GM23338 (cell line): ENCODE results near the gene NET1. TPM values are rescaled to one million over a fixed set of nuclear protein-coding genes. Genes with fewer than 3 reads are reported as not detected.

Experiments used
- ATAC-seq: fragments of 200-7000 bp; cut with Tn5 transposase; 3 replicates; pipeline ENCODE4 v1.9.1; 2020
- DNase-seq: peaks from one replicate; pipeline ENCODE4 v3.0.0-alpha.2; 2015; ENCODE audit warnings: low spot score
- H2AFZ ChIP-seq: fragments of 200-600 bp; sonication (generic); 2 replicates; pipeline ENCODE4 v1.8.0; 2016; ENCODE audit warnings: antibody characterized with exemption, mild to moderate bottlenecking, moderate library complexity
- H3F3A ChIP-seq: fragments of 200-600 bp; sonication (generic); replicated peaks from 2 replicates; pipeline ENCODE4 v1.8.0; 2017; ENCODE audit warnings: antibody characterized with exemption, mixed run types, low read depth
- H3K27ac ChIP-seq: fragments of 200-600 bp; sonication (generic); 2 replicates; pipeline ENCODE4 v1.6.1; 2016; ENCODE audit warnings: low read depth
- H3K27me3 ChIP-seq: fragments of 200-600 bp; sonication (generic); 2 replicates; pipeline ENCODE4 v1.8.0; 2016; ENCODE audit warnings: mild to moderate bottlenecking, mixed run types, moderate library complexity; ENCODE audit not compliant: insufficient read depth
- H3K36me3 ChIP-seq: fragments of 200-600 bp; sonication (generic); 2 replicates; pipeline ENCODE4 v1.8.0; 2016; ENCODE audit warnings: mild to moderate bottlenecking; ENCODE audit not compliant: insufficient read depth
- H3K4me1 ChIP-seq: fragments of 200-600 bp; sonication (generic); 2 replicates; pipeline ENCODE4 v1.8.0; 2016; ENCODE audit warnings: mild to moderate bottlenecking, moderate library complexity; ENCODE audit not compliant: insufficient read depth
- H3K4me2 ChIP-seq: fragments of 200-600 bp; sonication (generic); 2 replicates; pipeline ENCODE4 v1.7.1; 2017; ENCODE audit warnings: mixed run types
- H3K4me3 ChIP-seq: fragments of 200-600 bp; sonication (generic); 2 replicates; pipeline ENCODE4 v1.6.1; 2016; ENCODE audit warnings: mixed run types
- H3K79me2 ChIP-seq: fragments of 200-600 bp; sonication (generic); replicated peaks from 2 replicates; pipeline ENCODE4 v1.8.0; 2017; ENCODE audit warnings: mild to moderate bottlenecking; ENCODE audit not compliant: insufficient read depth
- H3K9me2 ChIP-seq: fragments of 200-600 bp; sonication (generic); 2 replicates; pipeline ENCODE4 v1.8.0; 2017; ENCODE audit not compliant: insufficient read depth
- H4K20me1 ChIP-seq: fragments of 200-600 bp; sonication (generic); replicated peaks from 2 replicates; pipeline ENCODE4 v1.8.0; 2017; ENCODE audit warnings: mild to moderate bottlenecking; ENCODE audit not compliant: insufficient read depth
- H3K27ac Mint-ChIP-seq: 2 replicates; pipeline ENCODE4 v1.8.0; 2020; ENCODE audit warnings: inconsistent platforms, mild to moderate bottlenecking, moderate library complexity, mixed read lengths
- H3K27me3 Mint-ChIP-seq: 3 replicates; pipeline ENCODE4 v1.8.0; 2022; ENCODE audit warnings: low read depth, mild to moderate bottlenecking, moderate library complexity, mixed read lengths, inconsistent platforms; ENCODE audit not compliant: insufficient read depth, poor library complexity
- H3K36me3 Mint-ChIP-seq: 3 replicates; pipeline ENCODE4 v1.8.0; 2021; ENCODE audit warnings: low read depth, mild to moderate bottlenecking, inconsistent platforms, moderate library complexity, mixed read lengths
- H3K4me1 Mint-ChIP-seq: 3 replicates; pipeline ENCODE4 v1.8.0; 2020; ENCODE audit warnings: mild to moderate bottlenecking, inconsistent platforms, mixed read lengths
- H3K4me3 Mint-ChIP-seq: 3 replicates; pipeline ENCODE4 v1.8.0; 2021; ENCODE audit warnings: moderate library complexity, mild to moderate bottlenecking, inconsistent platforms, mixed read lengths
- H3K9me3 Mint-ChIP-seq: 3 replicates; pipeline ENCODE4 v1.8.0; 2020; ENCODE audit warnings: moderate library complexity, mild to moderate bottlenecking, inconsistent platforms, mixed read lengths
- CREB1 ChIP-seq: fragments of 250-450 bp; sonication (Bioruptor Pico); IDR thresholded peaks from 2 replicates; pipeline ENCODE4 v1.5.0; 2020; ENCODE audit warnings: low read depth, mild to moderate bottlenecking, moderate library complexity
- CTCF ChIP-seq, 2 experiments: fragments of 200-600 bp in 1 of 2; sonication (generic) in 1 of 2; conservative IDR thresholded peaks; 2 replicates each; pipeline versions ENCODE4 v1.5.1 to v1.6.1; 2016 to 2017; ENCODE audit warnings: antibody characterized with exemption in 2 of 2, low read depth in 2 of 2, mild to moderate bottlenecking in 2 of 2, moderate library complexity in 1 of 2
- EZH2 ChIP-seq: fragments of 200-600 bp; sonication (generic); IDR thresholded peaks from one replicate; pipeline ENCODE4 v1.8.0; 2017; ENCODE audit warnings: antibody characterized with exemption, mild to moderate bottlenecking, low read depth; ENCODE audit not compliant: unreplicated experiment
- EZH2phosphoT487 ChIP-seq: fragments of 200-600 bp; sonication (generic); IDR thresholded peaks from one replicate; pipeline ENCODE4 v1.8.1; 2018; ENCODE audit warnings: antibody characterized with exemption; ENCODE audit not compliant: unreplicated experiment
- JUNB ChIP-seq: IDR thresholded peaks from one replicate; pipeline ENCODE4 v1.6.1; 2016; ENCODE audit warnings: antibody characterized with exemption; ENCODE audit not compliant: unreplicated experiment
- NANOG ChIP-seq: IDR thresholded peaks from 2 replicates; pipeline ENCODE4 v1.6.1; 2016; ENCODE audit warnings: antibody characterized with exemption, borderline replicate concordance
- STAT1 ChIP-seq: IDR thresholded peaks from one replicate; pipeline ENCODE4 v1.6.1; 2016; ENCODE audit warnings: antibody characterized with exemption; ENCODE audit not compliant: unreplicated experiment
- ZNF114 ChIP-seq: fragments of 250-450 bp; sonication (Bioruptor Pico); IDR thresholded peaks from 2 replicates; pipeline ENCODE4 v1.5.0; 2020; ENCODE audit warnings: mild to moderate bottlenecking, moderate library complexity
- ZNF331 ChIP-seq: fragments of 250-450 bp; sonication (Bioruptor Pico); IDR thresholded peaks from 2 replicates; pipeline ENCODE4 v1.5.0; 2020; ENCODE audit warnings: low read depth, mild to moderate bottlenecking, moderate library complexity
- polyA plus RNA-seq: library from polyadenylated mRNA; unstranded; fragments of >200 nt; fragmentation: Nextera tagmentation; extraction: Ambion mirVana; gene quantifications from 2 replicates; pipeline ENCODE4 v1.2.1, GENCODE V29; 2016
- total RNA-seq: library from RNA; depleted of rRNA; stranded (reverse); fragments of >200 nt; shearing (Covaris generic); gene quantifications from 2 replicates; pipeline ENCODE4 v1.2.3, GENCODE V29; 2014

NET1 gene
- total and polyA plus RNA-seq, 2 experiments from 2014 or later: 47.9 to 93.9 TPM

- TF ChIP-seq CTCF (conservative IDR thresholded peaks at IDR 0.05; ENCODE audit: low read depth in 2 of 2) (no peak), STAT1 (no peak), JUNB (no peak), EZH2phosphoT487 (no peak), EZH2 (no peak), ZNF331 (CRISPR knock-in tag) (no peak), NANOG (no peak), CREB1 (CRISPR knock-in tag) (no peak), ZNF114 (no peak)
Measured at GRCh38 chr10:5467634-5468255, 55.4 kb downstream of the NET1 start (continued).

- DNase-seq (no peak), ATAC-seq (no peak)
- Mint-ChIP-seq H3K36me3 (peaks cover 82% of the 10 kb centered on the region), H3K4me1 (peaks cover 29% of the 10 kb centered on the region), H3K27me3 (peaks cover 12% of the 10 kb centered on the region), H3K9me3 (peaks cover 81% of the 10 kb centered on the region), H3K27ac (no peak overlapping the region), H3K4me3 (no peak overlapping the region)
- no peaks in the 10 kb centered on the region for H3K79me2 ChIP-seq
- no peak overlapping the region for H3K4me2 ChIP-seq
- H3K36me3 ChIP-seq: 0 out of 2 replicates have a peak, but pooled peaks cover 3% of the 10 kb centered on the region
- H3K27ac ChIP-seq: no peak overlapping the region
- peaks cover 20% of the 10 kb centered on the region for H3K4me1 ChIP-seq
- H3K9me2 ChIP-seq: peaks cover 2% of the 10 kb centered on the region; the same call in 1 of the 2 replicates
- H3K27me3 ChIP-seq: no peaks in the 10 kb centered on the region
- H2AFZ ChIP-seq: no peak overlapping the region
- no peaks in the 10 kb centered on the region for H4K20me1 ChIP-seq
- 0 out of 2 replicates have a peak, but pooled peaks cover 4% of the 10 kb centered on the region for H3F3A ChIP-seq
- no peak overlapping the region for H3K4me3 ChIP-seq
- TF ChIP-seq EZH2phosphoT487: no peak
- no peak for TF ChIP-seq ZNF114
Measured at GRCh38 chr10:5468262-5469106, 56.1 kb downstream of the NET1 start.

- peaks cover 26% of the 10 kb centered on the region for H3K4me1 Mint-ChIP-seq
- Histone ChIP-seq H4K20me1 (no peaks in the 10 kb centered on the region), H2AFZ (no peak overlapping the region), H3K4me1 (peaks cover 20% of the 10 kb centered on the region), H3K4me3 (no peak overlapping the region), H3K4me2 (no peak overlapping the region), H3F3A (0 out of 2 replicates have a peak, but pooled peaks cover 4% of the 10 kb centered on the region), H3K9me2 (no peaks in the 10 kb centered on the region), H3K79me2 (no peaks in the 10 kb centered on the region), H3K27ac (no peak overlapping the region), H3K36me3 (0 out of 2 replicates have a peak, but pooled peaks cover 3% of the 10 kb centered on the region), H3K27me3 (no peaks in the 10 kb centered on the region)
- ATAC-seq: no peak
- H3K4me3 Mint-ChIP-seq: no peak overlapping the region
- peaks cover 71% of the 10 kb centered on the region for H3K9me3 Mint-ChIP-seq
- H3K36me3 Mint-ChIP-seq: peaks cover 72% of the 10 kb centered on the region
- peaks cover 13% of the 10 kb centered on the region for H3K27me3 Mint-ChIP-seq
- no peak for DNase-seq
- no peak overlapping the region for H3K27ac Mint-ChIP-seq
- TF ChIP-seq CTCF (conservative IDR thresholded peaks at IDR 0.05; ENCODE audit: low read depth in 2 of 2) (no peak), ZNF114 (no peak), EZH2 (no peak)
Measured at GRCh38 chr10:5469353-5470061, 57.1 kb downstream of the NET1 start.
